Caco-2 (cell line): ENCODE measurements around the gene DDAH2. TPM values are rescaled to one million over a fixed set of nuclear protein-coding genes. Genes with fewer than 3 reads are reported as not detected.

Source experiments
- BruUV-seq: library from RNA; stranded (reverse); fragments of 400-500 nt; replicated peaks from 2 replicates; lab custom pipeline; 2021; lab: Mats Ljungman, UMichigan
- CTCF ChIA-PET: fragments of 300-600 bp; sonication (Branson Sonifier 250); formaldehyde crosslinking; loops from one replicate; lab custom pipeline; 2022; ENCODE audit warnings: antibody characterized with exemption; lab: Charles Lee
- POLR2A ChIA-PET: fragments of 300-600 bp; sonication (Branson Sonifier 250); formaldehyde crosslinking; loops from one replicate; lab custom pipeline; 2022; ENCODE audit warnings: antibody characterized with exemption; lab: Charles Lee
- DNase-seq, 2 experiments: peaks; one replicate each; pipeline versions ENCODE4 v3.0.0 to v3.0.0-alpha.2; 2020 to 2022
- H3K27me3 ChIP-seq: replicated peaks from 2 replicates; pipeline ENCODE4 v1.6.0; 2011; ENCODE audit warnings: low read length; ENCODE audit not compliant: control insufficient read depth, insufficient read depth
- H3K36me3 ChIP-seq: 2 replicates; pipeline ENCODE4 v1.5.1; 2011; ENCODE audit warnings: low read length; ENCODE audit not compliant: control insufficient read depth, insufficient read depth
- H3K4me1 ChIP-seq: fragments of 250-450 bp; sonication (Bioruptor Pico); 2 replicates; pipeline ENCODE4 v1.5.1; 2020; ENCODE audit warnings: mild to moderate bottlenecking
- H3K4me3 ChIP-seq: 2 replicates; pipeline ENCODE4 v1.5.1; 2011; ENCODE audit warnings: low read depth, mild to moderate bottlenecking, control low read depth, low read length
- H3K9me3 ChIP-seq: fragments of 250-450 bp; sonication (Bioruptor Pico); 2 replicates; pipeline ENCODE4 v1.5.1; 2020; ENCODE audit warnings: mild to moderate bottlenecking, moderate library complexity
- H3K27ac Mint-ChIP-seq: one replicate; pipeline ENCODE4 v1.8.0; 2022; ENCODE audit warnings: mixed read lengths; ENCODE audit not compliant: unreplicated experiment
- H3K27me3 Mint-ChIP-seq: one replicate; pipeline ENCODE4 v1.8.0; 2022; ENCODE audit warnings: mixed read lengths; ENCODE audit not compliant: insufficient read depth, unreplicated experiment
- H3K36me3 Mint-ChIP-seq: one replicate; pipeline ENCODE4 v1.8.0; 2022; ENCODE audit warnings: mild to moderate bottlenecking, mixed read lengths; ENCODE audit not compliant: insufficient read depth, unreplicated experiment
- H3K4me1 Mint-ChIP-seq: one replicate; pipeline ENCODE4 v1.8.0; 2022; ENCODE audit warnings: low read depth, mixed read lengths; ENCODE audit not compliant: unreplicated experiment
- H3K4me3 Mint-ChIP-seq: one replicate; pipeline ENCODE4 v1.8.0; 2022; ENCODE audit warnings: mild to moderate bottlenecking, moderate library complexity, mixed read lengths; ENCODE audit not compliant: unreplicated experiment
- H3K9me3 Mint-ChIP-seq: one replicate; pipeline ENCODE4 v1.8.0; 2022; ENCODE audit warnings: mixed read lengths; ENCODE audit not compliant: unreplicated experiment
- CTCF ChIP-seq, 2 experiments: fragments of 200-600 bp in 1 of 2; IDR thresholded peaks; 1 replicate in 1 of 2; 2 replicates in 1 of 2; pipeline versions ENCODE4 v1.5.1 to v1.8.0; 2011 to 2022; ENCODE audit warnings: antibody characterized with exemption in 1 of 2, control low read depth in 1 of 2, inconsistent platforms in 1 of 2, low read depth in 1 of 2, low read length in 1 of 2, mild to moderate bottlenecking in 1 of 2, moderate library complexity in 1 of 2; ENCODE audit not compliant: insufficient read depth in 1 of 2, severe bottlenecking in 1 of 2, unreplicated experiment in 1 of 2
- intact Hi-C: fragments of 100-400 bp; cut with micrococcal nuclease; formaldehyde crosslinking; loops from one replicate; pipeline ENCODE4 v1.10.0; 2022; ENCODE audit not compliant: unreplicated experiment
- total RNA-seq: library from RNA; stranded (reverse); gene quantifications from 2 replicates; pipeline ENCODE4 v1.2.3, GENCODE V29; 2022

DDAH2 gene
- total RNA-seq, 1 experiment from 2014 or later: 82.4 TPM

- H3K4me1 ChIP-seq: peaks cover 13% of the 10 kb centered on the region
- ChIA-PET POLR2A (interaction anchor here (0.6 to 2.0 kb wide), 13 partner anchors 9 to 133 kb away, joined by 3 to 59 read pairs (median 5); partner anchors contain the start of genes ABHD16A, HSPA1A, HSPA1B and HSPA1L), CTCF (interaction anchor here (0.6 to 2.5 kb wide), 17 partner anchors 10 to 415 kb away, joined by 3 to 30 read pairs (median 4); partner anchors contain the start of genes HSPA1B, LSM2, LY6G5C and MSH5)
- DNase-seq: peak; percentile 94
- H3K4me3 ChIP-seq: peak overlapping the region; percentile 58
- H3K9me3 ChIP-seq: no peaks in the 10 kb centered on the region
- H3K4me3 Mint-ChIP-seq: peak overlapping the region; percentile 87
- no peaks in the 10 kb centered on the region for H3K27me3 ChIP-seq
- peak; percentile 75 to 89 for TF ChIP-seq CTCF (IDR thresholded peaks at IDR 0.05; ENCODE audit: insufficient read depth in 1 of 2, low read depth in 1 of 2, low read length in 1 of 2, severe bottlenecking in 1 of 2, unreplicated experiment in 1 of 2)
- BruUV-seq: no TSS peak
- H3K36me3 Mint-ChIP-seq: peaks cover 87% of the 10 kb centered on the region
- H3K36me3 ChIP-seq: peaks cover 9% of the 10 kb centered on the region
- no peaks in the 10 kb centered on the region for H3K9me3 Mint-ChIP-seq
- peak overlapping the region; percentile 84 for H3K27ac Mint-ChIP-seq
- H3K27me3 Mint-ChIP-seq: no peaks in the 10 kb centered on the region
- intact Hi-C loops: loop anchor here (1.0 kb wide), 5 partner anchors 34 to 101 kb away; no protein-coding TSS in a partner anchor
- H3K4me1 Mint-ChIP-seq: peaks cover 27% of the 10 kb centered on the region
These were observed 448 bp upstream of the DDAH2 start for GRCh38 chr6:31729515-31729978.

- Histone ChIP-seq H3K4me1 (peaks cover 5% of the 10 kb centered on the region; the same call in 1 of the 2 replicates), H3K4me3 (no peak overlapping the region), H3K27me3 (no peaks in the 10 kb centered on the region), H3K36me3 (peaks cover 7% of the 10 kb centered on the region), H3K9me3 (no peaks in the 10 kb centered on the region)
- Mint-ChIP-seq H3K9me3 (no peaks in the 10 kb centered on the region), H3K27ac (no peak overlapping the region), H3K27me3 (no peaks in the 10 kb centered on the region), H3K4me3 (peak overlapping the region; percentile 87), H3K36me3 (peaks cover 72% of the 10 kb centered on the region), H3K4me1 (peaks cover 18% of the 10 kb centered on the region)
- no TSS peak for BruUV-seq
- ChIA-PET POLR2A (no interaction called here), CTCF (interaction anchor here (2.5 kb wide), 1 partner anchor 42 kb away, joined by 30 read pairs; no protein-coding TSS in a partner anchor)
- intact Hi-C loops: no loop called here
- no peak for TF ChIP-seq CTCF (IDR thresholded peaks at IDR 0.05; ENCODE audit: insufficient read depth in 1 of 2, low read depth in 1 of 2, low read length in 1 of 2, severe bottlenecking in 1 of 2, unreplicated experiment in 1 of 2)
- DNase-seq: no peak
These were observed 1.1 kb downstream of the DDAH2 start for GRCh38 chr6:31727717-31728671.

DNA sequence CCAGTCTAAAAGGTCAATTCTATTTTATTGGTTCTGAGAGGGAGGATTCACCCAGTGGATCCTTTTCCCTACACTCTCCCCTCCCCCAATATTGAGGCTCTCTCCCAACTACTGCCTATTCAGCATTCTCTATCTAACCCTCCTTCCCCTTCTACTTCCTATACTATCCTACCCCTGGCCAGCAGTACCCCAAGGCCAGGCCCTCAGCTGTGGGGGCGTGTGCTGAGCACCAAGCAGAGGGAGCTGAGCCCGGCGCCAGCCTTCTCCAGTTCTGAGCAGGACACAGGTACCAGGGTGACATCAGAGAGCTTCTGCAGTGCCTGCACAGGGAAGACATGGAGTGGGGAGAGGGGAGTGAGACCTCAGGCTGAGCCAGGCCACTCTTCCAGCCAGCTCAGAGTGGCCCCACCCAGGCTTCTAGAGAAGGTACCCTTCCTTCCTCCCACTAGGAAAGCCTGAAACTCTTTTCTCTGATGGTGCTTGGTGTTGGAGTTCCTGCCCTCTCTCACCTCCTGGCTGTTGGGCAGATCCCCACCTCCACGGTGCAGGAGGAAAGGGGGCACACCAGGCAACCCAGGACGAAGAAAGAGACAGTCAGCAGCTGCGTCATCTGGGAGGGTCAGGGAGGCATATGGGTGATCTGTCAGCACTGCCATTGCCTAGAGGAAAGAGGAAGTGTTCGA, 1.9 kb downstream of the DDAH2 start:
- Histone ChIP-seq H3K9me3 (no peaks in the 10 kb centered on the region), H3K27me3 (no peaks in the 10 kb centered on the region), H3K4me3 (no peak overlapping the region), H3K4me1 (peaks cover 5% of the 10 kb centered on the region; the same call in 1 of the 2 replicates), H3K36me3 (peaks cover 7% of the 10 kb centered on the region)
- intact Hi-C loops: no loop called here
- Mint-ChIP-seq H3K27me3 (no peaks in the 10 kb centered on the region), H3K4me3 (no peak overlapping the region), H3K36me3 (peaks cover 63% of the 10 kb centered on the region), H3K27ac (peak overlapping the region; percentile 5), H3K4me1 (peaks cover 18% of the 10 kb centered on the region), H3K9me3 (no peaks in the 10 kb centered on the region)
- DNase-seq: no peak
- no TSS peak for BruUV-seq
- TF ChIP-seq CTCF (IDR thresholded peaks at IDR 0.05; ENCODE audit: insufficient read depth in 1 of 2, low read depth in 1 of 2, low read length in 1 of 2, severe bottlenecking in 1 of 2, unreplicated experiment in 1 of 2): no peak
- CTCF ChIA-PET: no interaction called here
- POLR2A ChIA-PET: no interaction called here
